HT-29 (cell line): ENCODE results near the gene NSUN6. TPM values are rescaled to one million over a fixed set of nuclear protein-coding genes. Genes with fewer than 3 reads are reported as not detected.
"Not testable (repeated sequence)": the region's sequence is repeated elsewhere in the genome, so short reads cannot be mapped to it uniquely, and the experiment has no call there.

Source experiments
- DNase-seq: peaks from one replicate; pipeline ENCODE4 v3.0.0-alpha.2; 2015; ENCODE audit warnings: low spot score
- total RNA-seq: library from RNA; depleted of rRNA; stranded (reverse); fragments of >200 nt; shearing (Covaris generic); gene quantifications from 2 replicates; pipeline ENCODE4 v1.2.3, GENCODE V29; 2014

Gene NSUN6
- total RNA-seq, 1 experiment from 2014 or later, result 5.6 TPM

- peak; percentile 87 for DNase-seq
Measured at GRCh38 chr10:18610517-18610916, 40.9 kb downstream of the NSUN6 start.

GRCh38 chr10:18608596-18608995 is 42.8 kb downstream of the NSUN6 start:
- DNase-seq, result no peak

GRCh38 chr10:18607503-18608378 is 43.6 kb downstream of the NSUN6 start:
- peak; percentile 76 for DNase-seq

- no peak for DNase-seq
Measured at GRCh38 chr10:18606051-18606695, 45.2 kb downstream of the NSUN6 start.

DNA sequence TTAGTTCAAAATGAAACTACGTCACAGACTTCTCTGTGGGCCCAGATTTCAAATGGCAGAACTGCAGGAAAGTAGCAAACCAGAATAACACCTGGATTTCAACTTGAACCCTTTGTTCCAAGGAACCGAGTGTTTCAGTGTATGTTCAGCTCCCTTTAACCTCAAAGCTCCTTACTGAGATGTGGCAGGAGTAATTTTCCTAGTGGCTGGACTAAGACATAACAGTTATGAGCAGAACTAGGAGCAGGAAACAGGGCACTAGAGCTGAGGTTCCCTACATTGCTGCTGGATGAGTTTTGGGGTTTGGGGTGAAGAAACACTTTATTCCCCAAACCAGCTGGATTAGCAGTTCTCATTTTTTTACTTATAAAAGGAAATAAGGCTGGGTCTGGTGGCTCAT is 50.1 kb downstream of the NSUN6 start:
- DNase-seq, result no peak

GRCh38 chr10:18599392-18599791 is 52.0 kb downstream of the NSUN6 start:
- DNase-seq, result no peak

- DNase-seq, result peak; percentile 35
Measured at GRCh38 chr10:18594574-18595156, 56.7 kb downstream of the NSUN6 start.

- not testable (repeated sequence) for DNase-seq
Measured at GRCh38 chr10:18591141-18591540, 60.2 kb downstream of the NSUN6 start.

DNA sequence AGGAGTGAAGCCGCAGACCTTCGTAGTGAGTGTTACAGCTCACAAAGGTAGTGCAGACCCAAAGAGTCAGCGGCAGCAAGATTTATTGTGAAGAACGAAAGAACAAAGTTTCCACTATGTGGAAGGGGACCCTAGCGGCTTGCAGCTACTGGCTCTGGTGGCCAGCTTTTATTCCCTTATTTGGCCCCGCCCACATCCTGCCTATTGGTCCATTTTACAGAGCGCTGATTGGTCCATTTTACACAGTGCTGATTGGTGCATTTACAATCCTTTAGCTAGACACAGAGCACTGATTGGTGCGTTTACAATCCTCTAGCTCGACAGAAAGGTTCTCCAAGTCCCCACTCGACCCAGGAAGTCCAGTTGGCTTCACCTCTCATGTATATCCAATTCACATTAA is 64.8 kb downstream of the NSUN6 start:
- DNase-seq, result not testable (repeated sequence)

- DNase-seq, result peak; percentile 33
Measured at GRCh38 chr10:18583575-18584270, 67.7 kb downstream of the NSUN6 start.

DNA sequence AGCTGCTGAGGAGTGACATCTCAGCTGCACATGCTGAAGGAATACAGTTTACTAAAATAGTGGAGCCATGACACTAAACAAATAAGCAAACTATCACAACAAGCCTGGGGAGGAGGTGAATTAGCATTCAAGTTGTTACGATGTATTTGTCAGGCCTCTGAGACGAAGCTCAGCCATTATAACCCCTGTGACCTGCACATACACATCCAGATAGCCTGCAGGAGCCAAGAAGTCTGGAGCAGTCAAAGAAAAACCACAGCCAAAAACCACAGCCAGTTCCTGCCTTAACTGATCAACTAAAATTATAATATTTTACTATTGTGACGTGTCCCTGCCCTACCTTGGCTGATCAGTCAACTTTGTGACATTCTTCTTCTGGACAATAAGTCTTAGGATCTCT is 68.6 kb downstream of the NSUN6 start:
- DNase-seq, result no peak

DNA sequence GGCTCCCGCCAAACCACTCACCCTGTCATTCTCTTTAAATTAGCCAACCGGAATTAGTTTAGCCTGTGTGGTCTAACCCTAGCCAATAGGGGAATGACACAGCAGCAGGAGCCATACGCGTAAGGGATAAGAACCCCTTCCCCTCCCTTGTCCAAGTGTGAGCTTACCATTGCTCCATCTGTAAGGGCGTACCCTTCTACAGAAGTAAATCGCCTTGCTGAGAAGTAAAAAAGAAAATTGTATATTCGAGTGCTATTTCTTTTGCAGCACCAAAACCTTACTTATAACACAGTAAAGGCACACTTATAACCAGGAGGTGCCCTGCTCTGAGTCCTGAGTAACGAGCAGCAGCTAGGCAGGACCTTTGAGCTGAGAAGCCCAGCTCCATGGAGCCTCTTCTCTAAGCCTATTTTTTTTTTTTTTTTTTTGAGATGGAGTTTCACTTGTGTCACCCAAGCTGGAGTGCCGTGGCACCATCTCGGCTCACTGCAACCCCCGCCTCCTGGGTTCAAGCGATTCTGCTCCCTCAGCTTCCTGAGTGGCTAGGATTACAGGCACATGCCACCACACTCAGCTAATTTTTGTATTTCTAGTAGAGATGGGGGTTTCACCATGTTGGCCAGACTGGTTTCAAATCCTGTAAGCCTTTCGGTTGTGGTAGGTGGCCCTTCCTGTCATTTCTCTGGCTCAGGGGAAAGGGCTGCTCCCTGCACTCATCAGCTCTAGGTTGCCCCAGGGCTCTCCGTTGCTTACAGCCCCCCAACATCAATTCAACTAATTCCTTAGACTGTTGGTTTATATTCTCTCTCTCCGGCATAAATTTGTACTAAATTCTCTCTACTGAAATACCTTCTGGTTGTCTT is 73.3 kb downstream of the NSUN6 start:
- no peak for DNase-seq

DNA sequence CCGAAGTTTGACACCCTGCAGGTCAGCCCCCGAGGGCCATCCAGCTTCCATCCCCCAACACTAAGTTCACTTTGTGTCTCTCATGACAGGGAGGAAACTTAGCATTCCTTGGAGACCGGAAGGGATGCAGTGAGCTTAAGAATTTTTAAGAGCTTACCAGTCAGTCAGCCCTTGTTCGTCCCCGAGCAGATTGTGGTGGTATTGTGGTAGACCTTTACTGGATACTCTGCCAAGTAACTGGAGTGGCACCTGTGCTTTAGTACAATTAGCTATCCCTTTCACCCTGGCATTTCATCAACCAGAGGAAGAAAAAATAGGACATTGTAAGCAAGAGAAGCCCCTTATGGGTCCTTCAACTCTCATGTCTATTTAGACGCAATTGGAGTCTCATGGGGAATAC is 74.8 kb downstream of the NSUN6 start:
- DNase-seq, result no peak

DNA sequence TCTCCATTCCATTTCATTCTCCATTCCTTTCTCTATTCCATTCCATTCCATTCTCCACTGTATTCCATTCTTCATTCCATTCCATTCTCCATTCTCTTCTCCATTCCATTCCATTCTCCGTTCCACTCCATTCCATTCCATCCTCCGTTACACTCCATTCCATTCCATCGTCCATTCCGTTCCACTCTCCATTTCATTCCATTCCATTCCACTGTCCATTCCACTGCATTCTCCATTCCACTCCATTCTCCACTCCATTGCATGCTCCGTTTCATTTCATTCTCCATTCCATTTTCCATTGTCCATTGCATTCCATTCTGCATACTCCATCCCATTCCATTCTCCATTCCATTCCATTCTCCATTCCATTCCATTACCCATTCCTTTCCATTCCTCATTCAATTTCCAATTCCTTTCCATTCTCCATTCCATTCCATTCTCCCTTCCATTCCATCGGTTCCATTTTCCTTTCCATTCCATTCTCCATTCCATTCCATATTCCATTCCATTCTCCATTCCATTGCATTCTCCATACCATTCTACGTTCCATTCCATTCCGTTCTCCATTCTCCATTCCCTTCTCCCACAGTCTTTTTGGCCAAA is 78.3 kb downstream of the NSUN6 start:
- DNase-seq, result no peak

- no peak for DNase-seq
Measured at GRCh38 chr10:18571780-18572179, 79.6 kb downstream of the NSUN6 start.

GRCh38 chr10:18571076-18571475 is 80.3 kb downstream of the NSUN6 start:
- no peak for DNase-seq

DNA sequence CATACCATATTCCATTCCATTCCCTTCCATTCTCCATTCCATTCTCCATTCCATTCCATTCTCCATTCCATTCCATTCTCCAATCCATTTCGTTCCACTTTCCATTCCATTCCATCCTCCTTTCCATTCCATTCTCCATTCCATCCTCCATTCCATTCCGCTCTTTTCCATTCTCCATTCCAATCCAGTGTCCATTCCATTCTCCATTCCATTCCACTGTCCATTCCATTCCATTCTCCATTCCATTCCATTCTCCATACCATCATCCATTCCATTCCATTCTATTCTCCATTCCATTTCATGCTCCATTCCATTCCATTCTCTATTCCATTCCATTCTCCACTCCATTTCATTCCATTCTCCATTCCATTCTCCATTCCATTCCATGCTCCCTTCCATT is 81.0 kb downstream of the NSUN6 start:
- not testable (repeated sequence) for DNase-seq

DNA sequence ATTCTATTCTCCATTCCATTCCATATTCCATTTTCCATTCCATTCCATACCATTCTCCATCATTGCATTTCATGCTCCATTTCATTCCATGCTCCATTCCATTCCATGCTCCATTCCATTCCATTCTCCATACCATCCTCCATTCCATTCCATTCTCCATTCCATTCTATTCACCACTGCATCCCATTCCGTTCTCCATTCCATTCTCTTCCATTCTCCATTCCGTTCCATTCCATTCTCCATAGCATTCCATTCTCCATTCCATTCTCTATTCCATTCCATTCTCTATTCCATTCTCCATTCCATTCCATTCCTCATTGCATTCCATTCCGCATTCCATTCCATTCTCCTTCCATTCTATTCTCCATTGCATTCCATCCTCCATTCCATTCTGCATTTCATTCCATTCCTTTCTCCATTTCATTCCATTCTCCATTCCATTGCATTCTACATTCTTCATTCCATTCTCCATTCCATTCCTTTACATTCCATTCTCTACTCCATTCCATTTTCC is 84.0 kb downstream of the NSUN6 start:
- no peak for DNase-seq

GRCh38 chr10:18566177-18566576 is 85.2 kb downstream of the NSUN6 start:
- no peak for DNase-seq

GRCh38 chr10:18565006-18565405 is 86.4 kb downstream of the NSUN6 start:
- no peak for DNase-seq
